ENCODE measurements around the gene TFF2.

TFF2 gene

GRCh38 chr21:42308161-42308913 lies 42.5 kb downstream of the TFF2 start:
- no peak for DNase-seq (ENCODE audit: low read depth in 2 of 3, low spot score in 1 of 3)

DNA sequence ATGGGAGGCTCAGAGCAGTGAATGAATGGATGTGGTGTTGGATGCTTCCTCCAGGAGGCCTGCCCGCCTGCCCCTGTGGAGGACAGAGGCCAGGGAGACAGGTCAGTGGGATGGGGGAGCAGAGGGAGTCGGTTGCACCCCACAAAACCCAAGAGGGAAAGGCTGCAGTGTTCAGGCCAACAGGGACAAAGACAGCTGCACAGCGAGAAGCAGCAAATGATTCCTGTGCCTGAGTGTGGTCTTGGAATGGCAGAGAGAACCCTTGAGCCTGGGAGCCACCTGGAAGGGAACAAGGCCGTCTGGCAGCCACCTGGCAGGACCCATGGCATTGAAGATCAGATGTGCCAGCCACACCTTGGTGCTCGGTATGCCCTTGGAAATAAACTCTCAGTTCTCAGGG lies 43.7 kb downstream of the TFF2 start:
- no peak for DNase-seq (ENCODE audit: low read depth in 2 of 3, low spot score in 1 of 3)

DNA sequence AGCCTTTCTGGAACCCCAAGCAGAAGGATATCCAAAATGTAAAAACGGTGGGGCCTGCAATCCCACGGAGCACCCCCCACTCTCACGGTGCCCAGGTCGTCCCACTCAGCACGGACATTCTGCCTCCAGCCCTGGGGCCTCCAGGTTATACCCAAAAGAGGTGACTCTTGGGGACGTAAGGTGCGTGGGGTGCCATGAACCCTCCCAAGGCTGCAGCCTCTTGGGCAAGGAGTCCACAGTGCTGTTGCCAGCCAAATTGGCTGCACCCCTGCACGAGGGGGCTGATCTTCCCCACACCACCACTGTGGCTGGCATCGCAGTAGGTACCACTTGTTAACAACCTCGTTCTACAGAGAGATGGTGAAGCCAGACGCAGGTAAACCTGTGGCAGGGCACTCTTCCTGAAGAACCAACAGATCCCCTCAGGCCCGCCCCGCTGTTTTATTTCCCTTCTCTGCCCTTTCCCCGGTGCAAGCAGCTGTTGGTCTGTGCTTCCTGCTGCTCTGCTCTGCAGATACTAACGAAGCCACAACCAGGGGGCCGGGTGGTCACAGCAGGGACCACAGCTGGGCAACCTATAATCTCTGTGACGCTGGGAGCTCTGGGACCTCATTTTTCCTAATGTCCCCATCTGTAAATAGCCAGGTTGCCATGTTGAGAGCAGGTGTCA lies 44.3 kb downstream of the TFF2 start:
- no peak for DNase-seq (ENCODE audit: low read depth in 2 of 3, low spot score in 1 of 3)

DNA sequence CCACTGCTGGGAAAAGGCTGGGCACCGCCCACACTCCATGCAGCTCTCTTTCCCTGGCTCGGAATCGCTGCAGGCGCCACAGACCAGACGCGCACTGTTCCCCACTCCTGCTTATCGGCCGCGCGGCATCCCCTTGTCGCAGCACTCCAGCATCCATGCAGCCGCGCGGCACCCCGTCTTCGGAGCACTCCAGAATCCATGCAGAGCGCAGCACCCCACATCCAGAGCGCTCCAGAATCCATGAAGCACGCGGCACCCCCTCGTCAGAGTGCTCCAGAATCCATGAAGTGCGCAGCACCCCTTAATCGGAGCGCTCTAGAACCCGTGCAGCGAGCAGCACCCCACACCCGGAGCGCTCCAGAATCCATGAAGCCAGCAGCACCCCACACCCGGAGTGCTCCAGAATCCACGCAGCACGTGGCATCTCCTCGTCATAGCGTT lies 45.1 kb downstream of the TFF2 start:
- no peak for DNase-seq (ENCODE audit: low read depth in 2 of 3, low spot score in 1 of 3)

GRCh38 chr21:42304556-42305454 lies 46.0 kb downstream of the TFF2 start:
- no peak for DNase-seq (ENCODE audit: low read depth in 2 of 3, low spot score in 1 of 3)

DNA sequence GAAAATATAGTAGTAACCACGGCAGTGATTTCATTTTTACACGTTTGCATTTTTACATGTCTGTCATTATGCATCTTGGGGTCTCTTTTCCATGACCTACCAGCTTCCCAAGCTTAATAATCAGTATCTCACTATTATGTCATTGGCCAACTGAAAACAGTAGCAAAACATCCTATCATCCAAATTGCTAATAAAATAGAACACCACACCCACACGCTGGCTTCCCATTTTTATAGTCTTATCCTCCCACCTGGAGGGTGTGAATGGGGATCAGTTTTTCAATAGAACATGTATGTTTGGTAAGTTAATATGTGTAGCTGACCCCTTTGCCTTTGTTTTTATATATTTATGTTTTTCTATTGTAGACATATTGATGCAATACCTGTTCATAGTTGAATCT lies 47.4 kb downstream of the TFF2 start:
- DNase-seq (ENCODE audit: low read depth in 2 of 3, low spot score in 1 of 3): no peak

DNA sequence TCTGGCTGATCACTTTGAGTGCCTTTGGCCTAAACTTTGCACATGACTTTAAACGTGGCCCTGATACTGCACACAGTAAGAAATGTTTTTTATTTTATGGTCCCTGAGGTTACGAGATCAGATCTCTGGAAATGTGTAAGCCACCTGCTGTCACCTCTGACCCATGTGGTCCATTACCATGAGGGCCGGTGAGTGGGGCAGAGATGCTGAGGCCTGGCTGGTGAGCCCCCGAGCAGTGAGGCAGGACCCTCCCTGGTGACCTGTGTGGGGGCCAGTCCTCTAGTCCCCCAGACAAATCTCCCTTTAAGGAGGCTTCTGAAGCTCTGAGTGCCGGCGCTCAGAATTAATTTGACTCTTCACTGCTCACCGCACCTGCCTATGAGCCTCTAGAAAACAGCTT lies 48.0 kb downstream of the TFF2 start:
- no peak for DNase-seq (ENCODE audit: low read depth in 2 of 3, low spot score in 1 of 3)

DNA sequence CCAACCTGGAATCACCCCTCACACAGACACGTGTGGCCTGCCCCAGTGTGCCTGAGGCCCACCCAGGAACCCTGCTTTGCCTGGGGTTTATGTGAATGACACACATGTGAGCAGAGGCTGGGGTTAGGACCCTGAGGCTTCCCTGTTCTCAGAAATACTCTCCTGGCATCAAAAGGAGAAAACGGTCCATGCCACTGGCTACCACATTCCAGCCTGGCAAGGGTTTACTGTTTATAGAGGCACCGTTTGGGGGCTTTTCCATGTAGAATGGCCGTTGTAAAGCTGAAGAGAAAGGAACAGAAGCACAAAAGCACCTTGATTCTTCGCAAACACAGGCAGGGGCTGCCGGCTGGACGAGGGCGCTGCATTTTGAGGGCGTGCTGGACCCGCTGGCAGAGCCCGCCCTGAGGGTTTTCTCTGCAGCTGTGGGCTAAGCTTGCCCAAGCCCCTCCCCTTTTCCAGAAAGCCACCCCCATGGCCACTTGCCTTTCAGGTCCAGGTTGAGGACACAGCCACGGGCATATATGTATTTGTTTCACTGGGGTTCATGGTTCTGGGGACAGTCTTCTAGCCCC lies 48.6 kb downstream of the TFF2 start:
- DNase-seq (ENCODE audit: low read depth in 2 of 3, low spot score in 1 of 3): no peak

- DNase-seq (ENCODE audit: low read depth in 2 of 3, low spot score in 1 of 3): no peak
Measured at GRCh38 chr21:42301371-42302075, 49.3 kb downstream of the TFF2 start.

- DNase-seq (ENCODE audit: low read depth in 2 of 3, low spot score in 1 of 3): no peak
Measured at GRCh38 chr21:42300956-42301355, 49.8 kb downstream of the TFF2 start.

- DNase-seq (ENCODE audit: low read depth in 2 of 3, low spot score in 1 of 3): no peak
Measured at GRCh38 chr21:42300045-42300583, 50.7 kb downstream of the TFF2 start.

DNA sequence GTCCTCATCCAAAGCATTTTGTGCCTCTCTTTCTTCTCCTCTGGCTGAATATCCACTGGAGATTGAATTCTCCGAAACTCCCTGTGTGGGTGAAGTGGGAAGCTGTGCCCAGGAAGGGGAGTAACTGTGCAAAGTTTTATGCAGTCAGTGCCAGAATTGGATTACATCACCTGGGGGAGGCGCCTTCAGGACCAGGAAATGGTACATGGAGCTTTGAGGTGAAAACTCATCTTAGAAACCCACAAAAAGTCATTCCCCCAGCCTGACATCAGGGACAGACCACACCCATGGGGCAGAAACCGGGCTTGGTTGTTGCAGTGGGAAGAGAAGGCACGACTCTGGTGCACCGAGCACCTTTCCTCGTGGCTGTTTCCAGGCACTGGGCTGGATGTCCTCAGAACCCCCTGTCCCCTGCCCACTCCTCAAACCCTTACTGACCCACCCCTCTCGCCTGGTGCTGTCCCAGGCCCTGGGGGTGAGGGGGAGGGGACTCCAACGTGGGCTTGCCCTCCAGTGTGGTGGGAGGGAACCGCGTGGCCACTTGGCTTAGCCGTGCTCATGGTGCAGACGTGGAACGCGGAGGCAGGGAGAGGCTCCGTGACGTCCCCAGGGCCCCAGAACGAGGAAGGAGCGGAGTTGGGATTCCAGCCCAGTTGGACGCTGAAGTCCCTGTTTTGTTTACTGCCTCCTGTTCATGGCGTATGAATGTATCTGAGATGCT lies 51.3 kb downstream of the TFF2 start:
- DNase-seq (ENCODE audit: low read depth in 2 of 3, low spot score in 1 of 3): peak; percentile 5 to 14 (median 7)

GRCh38 chr21:42298657-42299056 lies 52.1 kb downstream of the TFF2 start:
- DNase-seq (ENCODE audit: low read depth in 2 of 3, low spot score in 1 of 3): no peak

GRCh38 chr21:42298237-42298636 lies 52.6 kb downstream of the TFF2 start:
- no peak for DNase-seq (ENCODE audit: low read depth in 2 of 3, low spot score in 1 of 3)

- DNase-seq (ENCODE audit: low read depth in 2 of 3, low spot score in 1 of 3): no peak
Measured at GRCh38 chr21:42297377-42297776, 53.4 kb downstream of the TFF2 start.

DNA sequence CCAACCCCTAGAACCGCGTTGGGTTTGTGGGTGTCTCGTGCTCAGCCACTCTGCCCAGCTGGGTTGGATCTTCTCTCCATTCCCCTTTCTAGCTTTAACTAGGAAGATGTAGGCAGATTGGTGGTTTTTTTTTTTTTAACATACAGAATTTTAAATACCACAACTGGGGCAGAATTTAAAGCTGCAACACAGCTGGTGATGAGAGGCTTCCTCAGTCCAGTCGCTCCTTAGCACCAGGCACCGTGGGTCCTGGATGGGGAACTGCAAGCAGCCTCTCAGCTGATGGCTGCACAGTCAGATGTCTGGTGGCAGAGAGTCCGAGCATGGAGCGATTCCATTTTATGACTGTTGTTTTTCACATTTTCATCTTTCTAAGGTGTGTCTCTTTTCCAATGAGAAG lies 54.3 kb downstream of the TFF2 start:
- DNase-seq (ENCODE audit: low read depth in 2 of 3, low spot score in 1 of 3): no peak
